Right cardiac atrium (tissue), 5 donors: Measurements from ENCODE around the gene RXFP4. TPM values are rescaled to one million over a fixed set of nuclear protein-coding genes. Genes with fewer than 3 reads are reported as not detected.

Source experiments
- ATAC-seq, 2 donors: fragments of 200-7000 bp; cut with Tn5 transposase; one replicate each; pipeline versions ENCODE4 v1.8.0 to v1.9.1; 2020; ENCODE audit warnings: moderate library complexity in 2 of 2, mild to moderate bottlenecking in 1 of 2
- DNase-seq, 3 donors: peaks; one replicate each; pipeline ENCODE4 v3.0.0-alpha.2; 2020
- H3K27ac ChIP-seq: one replicate; pipeline ENCODE4 v1.5.1; 2013; ENCODE audit warnings: mild to moderate bottlenecking, low read length, control low read depth, moderate library complexity
- H3K27me3 ChIP-seq: one replicate; pipeline ENCODE4 v1.6.1; 2013; ENCODE audit not compliant: control insufficient read depth, insufficient read depth
- H3K4me1 ChIP-seq: one replicate; pipeline ENCODE4 v1.6.1; 2013; ENCODE audit warnings: low read length; ENCODE audit not compliant: control insufficient read depth, insufficient read depth
- H3K4me3 ChIP-seq: one replicate; pipeline ENCODE4 v1.5.1; 2013; ENCODE audit warnings: low read length, control low read depth
- H3K9me3 ChIP-seq: one replicate; pipeline ENCODE4 v1.6.1; 2013; ENCODE audit warnings: low read length; ENCODE audit not compliant: control insufficient read depth
- WGBS: extraction: QIAGEN DNeasy Blood & Tissue Kit; methylation state at CpG from one replicate; pipeline ENCODE4 v1.1.7; 2013; 5-methylcytosine and 5-hydroxymethylcytosine counted together
- intact Hi-C, 4 donors: fragments of 100-400 bp; cut with DNase I; formaldehyde crosslinking; loops; one replicate each; pipeline versions ENCODE4 v1.11.0 to v1.14.0; 2022 to 2023
- polyA plus RNA-seq: library from polyadenylated mRNA; stranded (reverse); fragments of 200-250 nt; gene quantifications from one replicate; pipeline ENCODE4 v1.2.3, GENCODE V29; 2013
- total RNA-seq, 4 donors: library from RNA; stranded (reverse); fragmentation: NEBNext Ultra II Directional; extraction: Animal tissue kit (Norgen Biotek cat#: 25700); gene quantifications; one replicate each; pipeline ENCODE4 v1.2.1, GENCODE V29; 2021
- donor health status: healthy with polysubstance abuse.
- donor health status: DM: no; HTN: yes; CAD: no.
- donor health status: DM: no; HTN: no; CAD: no.
- donor health status: DM: no; HTN: yes; CAD: no; lungs with severe emphysema.
- donor health status: DM: yes; HTN: yes; CAD: no.

The RXFP4 gene
- total and polyA plus RNA-seq, 5 donors: not detected

- WGBS: 78% methylated on average over 11 of the region's 11 CpGs
- Histone ChIP-seq H3K4me3 (no peak overlapping the region), H3K9me3 (no peaks in the 10 kb centered on the region), H3K27ac (no peak overlapping the region), H3K4me1 (peaks cover 18% of the 10 kb centered on the region), H3K27me3 (no peaks in the 10 kb centered on the region)
- ATAC-seq (no peak), DNase-seq (no peak)
- intact Hi-C loops: loop anchor here in 1 of 4 donors (5.0 kb wide), 1 partner anchor 35 kb away; the partner anchor contains the start of gene ARHGEF2
Measured at GRCh38 chr1:155942578-155943141, 1.2 kb downstream of the RXFP4 start.

DNA sequence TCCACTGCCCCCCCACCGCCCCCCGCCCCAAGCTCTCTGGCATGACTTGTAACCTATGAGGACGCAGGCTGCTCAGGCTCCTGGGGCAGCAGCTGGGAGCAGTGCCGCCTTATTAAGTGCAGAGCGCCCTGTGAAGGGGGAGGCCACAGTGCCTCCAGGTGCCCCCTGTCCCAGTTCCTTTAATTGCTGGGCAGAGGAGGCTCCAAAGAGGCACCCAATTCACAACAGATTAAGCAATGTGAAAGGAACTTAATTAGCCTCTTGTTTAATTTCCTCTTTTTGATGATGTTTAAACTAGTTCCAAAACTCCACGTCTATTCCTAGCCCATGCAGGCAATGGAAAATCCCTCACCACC, 3.0 kb downstream of the RXFP4 start:
- intact Hi-C loops: loop anchor here in 1 of 4 donors (5.0 kb wide), 1 partner anchor 33 kb away; the partner anchor contains the start of gene ARHGEF2
- H3K4me3 ChIP-seq: no peak overlapping the region
- DNase-seq (no peak), ATAC-seq (no peak)
- WGBS: 55% methylated on average over 6 of the region's 6 CpGs
- peaks cover 18% of the 10 kb centered on the region for H3K4me1 ChIP-seq
- H3K27me3 ChIP-seq: no peaks in the 10 kb centered on the region
- H3K27ac ChIP-seq: no peak overlapping the region
- no peaks in the 10 kb centered on the region for H3K9me3 ChIP-seq

GRCh38 chr1:155946633-155947219, 5.3 kb downstream of the RXFP4 start:
- H3K4me3 ChIP-seq: no peak overlapping the region
- ATAC-seq (no peak), DNase-seq (no peak)
- H3K9me3 ChIP-seq: no peaks in the 10 kb centered on the region
- no peak overlapping the region for H3K27ac ChIP-seq
- intact Hi-C loops: no loop called here
- 76% methylated on average over 8 of the region's 8 CpGs for WGBS
- H3K4me1 ChIP-seq: peaks cover under 1% of the 10 kb centered on the region
- no peaks in the 10 kb centered on the region for H3K27me3 ChIP-seq

DNA sequence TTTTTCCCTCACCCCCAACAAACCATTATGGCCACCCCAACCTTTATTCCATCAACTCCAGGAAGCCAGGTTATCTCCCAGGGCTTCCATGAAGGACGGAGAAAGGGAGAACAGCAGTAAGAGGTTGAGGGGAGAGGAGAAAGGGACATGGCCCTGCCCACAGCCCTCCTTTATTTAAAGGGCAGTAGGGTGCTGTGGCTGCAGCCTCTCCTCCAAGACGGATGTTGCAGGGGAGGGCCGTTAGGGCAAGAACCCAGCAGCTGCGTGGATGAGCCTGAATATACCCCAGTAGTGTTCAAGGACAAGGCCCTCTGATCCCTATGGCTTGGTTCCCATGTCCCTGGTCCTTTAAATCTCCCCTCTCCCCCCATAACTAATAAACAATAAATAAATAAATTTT, 5.9 kb downstream of the RXFP4 start:
- intact Hi-C loops: no loop called here
- ATAC-seq (no peak), DNase-seq (no peak)
- no peaks in the 10 kb centered on the region for H3K9me3 ChIP-seq
- H3K27me3 ChIP-seq: no peaks in the 10 kb centered on the region
- H3K27ac ChIP-seq: no peak overlapping the region
- no peaks in the 10 kb centered on the region for H3K4me1 ChIP-seq
- 63% methylated on average over 4 of the region's 4 CpGs for WGBS
- no peak overlapping the region for H3K4me3 ChIP-seq

DNA sequence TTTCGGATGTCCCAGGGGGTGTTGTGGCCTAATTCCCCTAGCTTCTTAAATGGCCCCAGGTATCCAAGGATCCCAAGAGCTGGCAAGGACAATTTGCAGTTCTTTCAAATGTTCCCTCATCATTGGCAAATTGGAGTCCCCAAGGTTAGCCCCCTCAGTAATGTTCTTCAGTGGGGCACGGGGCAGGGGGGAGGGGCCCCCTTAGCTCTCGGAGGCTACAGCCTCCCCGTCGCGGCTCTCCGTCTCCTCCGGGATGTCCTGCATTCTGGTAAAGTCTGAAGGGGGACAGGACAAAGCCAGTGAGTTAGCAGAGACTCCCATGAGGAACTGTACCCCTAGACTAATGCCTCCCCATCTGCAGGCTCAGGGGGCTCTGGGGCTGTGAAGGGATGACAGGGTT, 6.3 kb downstream of the RXFP4 start:
- Histone ChIP-seq H3K27me3 (no peaks in the 10 kb centered on the region), H3K27ac (no peak overlapping the region), H3K9me3 (no peaks in the 10 kb centered on the region), H3K4me1 (no peaks in the 10 kb centered on the region), H3K4me3 (no peak overlapping the region)
- intact Hi-C loops: no loop called here
- ATAC-seq (no peak), DNase-seq (no peak)
- WGBS: 86% methylated on average over 8 of the region's 8 CpGs

DNA sequence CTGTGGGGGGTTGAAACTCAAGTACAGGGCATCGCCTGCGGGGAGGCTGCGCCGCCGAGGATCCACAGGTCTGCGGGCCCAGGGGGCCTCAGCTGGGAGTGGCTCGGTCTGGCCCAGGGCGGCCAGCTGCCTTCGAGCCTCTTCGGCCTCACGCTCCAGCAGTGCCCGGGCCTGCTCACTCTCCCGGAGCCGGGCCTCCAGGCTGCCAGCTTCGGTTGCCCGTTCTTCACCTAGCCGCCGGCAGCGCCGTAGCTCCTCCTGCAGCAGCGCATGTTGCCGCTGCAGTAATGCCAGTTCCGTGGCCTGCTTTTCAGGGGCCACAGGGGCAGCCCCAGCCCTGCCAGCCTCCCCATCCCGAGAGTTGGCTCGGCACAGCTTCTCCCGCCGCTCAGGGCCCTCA, 9.4 kb downstream of the RXFP4 start:
- no peak overlapping the region for H3K4me3 ChIP-seq
- ATAC-seq: no peak
- intact Hi-C loops: no loop called here
- no peaks in the 10 kb centered on the region for H3K9me3 ChIP-seq
- H3K27ac ChIP-seq: no peak overlapping the region
- WGBS: 95% methylated on average over 27 of the region's 27 CpGs
- H3K27me3 ChIP-seq: no peaks in the 10 kb centered on the region
- DNase-seq: peak in 1 of 3 donors; percentile 53
- H3K4me1 ChIP-seq: no peaks in the 10 kb centered on the region

GRCh38 chr1:155951753-155952504, 10.5 kb downstream of the RXFP4 start:
- H3K4me1 ChIP-seq: no peaks in the 10 kb centered on the region
- H3K9me3 ChIP-seq: no peaks in the 10 kb centered on the region
- H3K4me3 ChIP-seq: no peak overlapping the region
- intact Hi-C loops: no loop called here
- no peak overlapping the region for H3K27ac ChIP-seq
- DNase-seq (no peak), ATAC-seq (peak; percentile 8 to 24)
- H3K27me3 ChIP-seq: no peaks in the 10 kb centered on the region
- 81% methylated on average over 6 of the region's 6 CpGs for WGBS

DNA sequence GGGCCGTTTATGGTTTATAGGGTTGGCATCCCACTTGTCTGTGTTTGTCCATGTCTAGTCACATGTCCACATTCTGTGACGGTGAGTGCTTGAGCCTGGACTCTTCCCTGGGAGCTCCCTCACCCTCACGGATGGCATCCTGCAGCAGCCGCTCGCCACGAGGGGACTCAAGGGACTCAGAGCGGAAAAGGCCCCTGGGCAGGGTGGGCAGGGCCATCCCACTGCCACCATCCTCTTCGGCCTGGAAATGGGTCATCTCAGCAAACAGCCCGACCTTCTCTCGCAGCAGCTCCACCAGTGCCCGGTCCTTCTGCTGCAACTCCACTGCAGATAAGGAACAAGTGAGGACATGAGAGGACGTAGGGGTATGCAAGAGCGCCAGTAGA, 11.1 kb downstream of the RXFP4 start:
- Histone ChIP-seq H3K27ac (no peak overlapping the region), H3K4me1 (no peaks in the 10 kb centered on the region), H3K27me3 (no peaks in the 10 kb centered on the region), H3K9me3 (no peaks in the 10 kb centered on the region), H3K4me3 (no peak overlapping the region)
- ATAC-seq (no peak), DNase-seq (no peak)
- intact Hi-C loops: no loop called here
- WGBS: 75% methylated on average over 13 of the region's 13 CpGs

DNA sequence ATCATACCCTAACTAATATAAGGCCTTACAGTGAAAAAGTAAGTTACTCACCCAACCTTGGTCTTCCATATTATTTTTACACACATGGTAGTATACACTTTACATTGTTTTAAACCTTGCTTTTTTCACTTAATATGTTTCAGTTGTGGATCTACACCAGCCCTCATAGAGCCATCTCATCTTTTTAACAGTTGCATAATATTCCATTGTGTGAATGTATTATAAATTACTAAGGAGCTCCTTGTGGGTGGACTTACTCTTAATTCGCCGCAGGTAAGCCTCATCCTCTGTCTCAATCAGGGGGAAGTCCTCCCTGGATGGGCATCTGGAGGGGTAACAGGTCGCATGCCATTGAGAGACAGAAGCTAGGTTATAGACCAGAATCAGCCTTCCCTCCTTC, 13.2 kb downstream of the RXFP4 start:
- DNase-seq: no peak
- no peaks in the 10 kb centered on the region for H3K9me3 ChIP-seq
- H3K4me3 ChIP-seq: no peak overlapping the region
- no peak for ATAC-seq
- no peaks in the 10 kb centered on the region for H3K4me1 ChIP-seq
- H3K27me3 ChIP-seq: no peaks in the 10 kb centered on the region
- H3K27ac ChIP-seq: no peak overlapping the region
- intact Hi-C loops: no loop called here
- WGBS: 95% methylated on average over 3 of the region's 3 CpGs

DNA sequence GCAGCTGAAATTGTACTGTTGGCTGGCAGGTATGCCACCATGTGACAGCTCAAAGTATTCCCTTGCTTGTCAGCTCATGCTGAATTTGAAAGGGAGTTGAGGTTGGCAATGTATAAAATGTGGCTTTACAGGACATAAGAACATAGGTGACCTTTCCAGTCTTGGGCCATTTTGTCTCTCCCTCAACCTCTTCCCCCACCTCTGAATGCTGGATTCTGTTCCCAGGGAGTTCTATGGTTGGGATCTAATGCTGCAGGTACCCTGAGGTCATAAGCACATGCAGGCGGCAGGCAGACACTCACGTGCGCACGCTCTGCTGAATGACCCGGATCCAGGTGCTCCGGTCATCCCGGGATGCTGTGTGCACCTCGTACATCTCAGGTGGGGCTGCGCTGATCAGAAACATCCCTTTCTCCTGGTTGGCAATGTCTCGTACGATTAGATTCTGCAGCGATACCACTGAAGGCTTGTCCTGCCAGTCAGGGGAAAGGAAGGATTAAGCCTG, 16.0 kb downstream of the RXFP4 start:
- no peaks in the 10 kb centered on the region for H3K27me3 ChIP-seq
- H3K9me3 ChIP-seq: no peaks in the 10 kb centered on the region
- WGBS: 90% methylated on average over 12 of the region's 12 CpGs
- intact Hi-C loops: no loop called here
- H3K27ac ChIP-seq: no peak overlapping the region
- ATAC-seq (no peak), DNase-seq (peak in 1 of 3 donors; percentile 35)
- H3K4me1 ChIP-seq: no peaks in the 10 kb centered on the region
- no peak overlapping the region for H3K4me3 ChIP-seq

DNA sequence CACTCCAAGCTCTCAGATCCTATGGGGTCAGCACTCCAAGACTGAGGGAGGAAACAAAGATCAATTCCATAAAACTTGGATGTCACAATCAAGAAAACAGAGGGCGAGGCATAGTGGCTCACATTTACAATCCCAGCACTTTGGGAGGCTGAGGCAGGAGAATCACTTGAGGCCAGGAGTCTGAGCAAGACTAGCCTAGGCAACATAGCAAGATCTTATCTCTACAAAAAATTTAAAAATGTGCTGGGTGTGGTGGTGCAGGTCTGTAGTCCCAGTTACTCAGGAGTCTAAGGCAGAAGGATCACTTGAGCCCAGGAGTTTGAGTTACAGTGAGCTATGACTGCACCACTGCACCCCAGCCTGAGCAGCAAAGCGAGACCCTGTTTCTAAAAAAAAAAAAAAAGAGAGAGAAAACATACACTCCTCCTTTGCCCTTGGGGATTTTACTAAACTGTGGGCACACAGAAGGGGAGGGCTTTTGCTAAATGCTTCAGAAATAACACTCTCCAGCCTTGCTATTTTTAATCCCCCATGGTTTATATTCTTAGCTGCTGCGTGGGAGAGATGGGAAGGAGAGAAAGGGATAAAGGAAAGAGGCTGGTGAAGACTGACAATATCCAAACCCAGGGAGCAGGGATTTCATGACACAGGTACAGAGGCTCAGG, 18.8 kb downstream of the RXFP4 start:
- no peaks in the 10 kb centered on the region for H3K9me3 ChIP-seq
- WGBS: 70% methylated on average over 3 of the region's 3 CpGs
- DNase-seq (no peak), ATAC-seq (no peak)
- no peak overlapping the region for H3K4me3 ChIP-seq
- intact Hi-C loops: no loop called here
- peaks cover 5% of the 10 kb centered on the region for H3K4me1 ChIP-seq
- H3K27ac ChIP-seq: peak overlapping the region; percentile 92
- H3K27me3 ChIP-seq: no peaks in the 10 kb centered on the region
